Neural progenitor cell (in vitro differentiated cells): Measurements from ENCODE around the gene CARD11. TPM values are rescaled to one million over a fixed set of nuclear protein-coding genes. Genes with fewer than 3 reads are reported as not detected.

Source experiments
- DNase-seq: peaks from one replicate; pipeline ENCODE4 v3.0.0-alpha.2; 2016; ENCODE audit warnings: low spot score
- H2AFZ ChIP-seq: fragments of 200-600 bp; sonication (generic); replicated peaks from 2 replicates; pipeline ENCODE4 v1.6.1; 2016; ENCODE audit warnings: antibody characterized with exemption
- H3F3A ChIP-seq: fragments of 200-600 bp; sonication (generic); 2 replicates; pipeline ENCODE4 v1.6.1; 2016; ENCODE audit warnings: antibody characterized with exemption, low read depth
- H3K27ac ChIP-seq: fragments of 200-600 bp; sonication (generic); 2 replicates; pipeline ENCODE4 v1.5.1; 2016; ENCODE audit warnings: mild to moderate bottlenecking
- H3K27me3 ChIP-seq: fragments of 200-600 bp; sonication (generic); 2 replicates; pipeline ENCODE4 v1.6.1; 2016; ENCODE audit warnings: mild to moderate bottlenecking, moderate library complexity
- H3K36me3 ChIP-seq: fragments of 200-600 bp; sonication (generic); 2 replicates; pipeline ENCODE4 v1.5.1; 2016
- H3K4me1 ChIP-seq: fragments of 200-600 bp; sonication (generic); 2 replicates; pipeline ENCODE4 v1.6.1; 2016; ENCODE audit warnings: mixed run types
- H3K4me2 ChIP-seq: fragments of 200-600 bp; sonication (generic); 2 replicates; pipeline ENCODE4 v1.6.1; 2016
- H3K4me3 ChIP-seq: fragments of 200-600 bp; sonication (generic); 2 replicates; pipeline ENCODE4 v1.5.1; 2016
- H3K79me2 ChIP-seq: fragments of 200-600 bp; sonication (generic); 2 replicates; pipeline ENCODE4 v1.6.1; 2016; ENCODE audit warnings: low read depth
- H3K9ac ChIP-seq: fragments of 200-600 bp; sonication (generic); 2 replicates; pipeline ENCODE4 v1.6.1; 2016
- H3K9me3 ChIP-seq: fragments of 200-600 bp; sonication (generic); 2 replicates; pipeline ENCODE4 v1.5.1; 2016; ENCODE audit warnings: low read depth
- H4K20me1 ChIP-seq: fragments of 200-600 bp; sonication (generic); 2 replicates; pipeline ENCODE4 v1.6.1; 2016; ENCODE audit warnings: low read depth
- H3K27ac Mint-ChIP-seq: 3 replicates; pipeline ENCODE4 v1.8.0; 2021; ENCODE audit warnings: mixed read lengths
- H3K27me3 Mint-ChIP-seq: 2 replicates; pipeline ENCODE4 v1.8.0; 2022; ENCODE audit warnings: low read depth, mild to moderate bottlenecking, inconsistent platforms, moderate library complexity, mixed read lengths; ENCODE audit not compliant: insufficient read depth
- H3K36me3 Mint-ChIP-seq: 3 replicates; pipeline ENCODE4 v1.8.0; 2021; ENCODE audit warnings: mixed read lengths
- H3K4me1 Mint-ChIP-seq: 3 replicates; pipeline ENCODE4 v1.8.0; 2021; ENCODE audit warnings: mixed read lengths
- H3K4me3 Mint-ChIP-seq: 3 replicates; pipeline ENCODE4 v1.8.0; 2021; ENCODE audit warnings: mild to moderate bottlenecking, moderate library complexity, mixed read lengths
- H3K9me3 Mint-ChIP-seq: 3 replicates; pipeline ENCODE4 v1.8.0; 2020; ENCODE audit warnings: mixed read lengths
- EZH2 ChIP-seq: fragments of 200-600 bp; sonication (generic); IDR thresholded peaks from 2 replicates; pipeline ENCODE4 v1.6.1; 2017; ENCODE audit warnings: antibody characterized with exemption, mild to moderate bottlenecking, moderate library complexity
- EZH2phosphoT487 ChIP-seq: fragments of 200-600 bp; sonication (generic); IDR thresholded peaks from 2 replicates; pipeline ENCODE4 v1.6.1; 2017; ENCODE audit warnings: antibody characterized with exemption
- total RNA-seq: library from RNA; depleted of rRNA; stranded (reverse); fragments of >200 nt; gene quantifications from 2 replicates; pipeline ENCODE4 v1.2.3, GENCODE V29; 2015; ENCODE audit warnings: low replicate concordance
- TF ChIP-seq, protein P1 (sequence below): fragments of 200-600 bp; sonication (generic); IDR thresholded peaks from 2 replicates; pipeline ENCODE4 v1.5.1; 2017; ENCODE audit warnings: antibody characterized with exemption, mild to moderate bottlenecking

CARD11 gene
- total RNA-seq, 1 donor from 2014 or later = 0.75 TPM

DNA sequence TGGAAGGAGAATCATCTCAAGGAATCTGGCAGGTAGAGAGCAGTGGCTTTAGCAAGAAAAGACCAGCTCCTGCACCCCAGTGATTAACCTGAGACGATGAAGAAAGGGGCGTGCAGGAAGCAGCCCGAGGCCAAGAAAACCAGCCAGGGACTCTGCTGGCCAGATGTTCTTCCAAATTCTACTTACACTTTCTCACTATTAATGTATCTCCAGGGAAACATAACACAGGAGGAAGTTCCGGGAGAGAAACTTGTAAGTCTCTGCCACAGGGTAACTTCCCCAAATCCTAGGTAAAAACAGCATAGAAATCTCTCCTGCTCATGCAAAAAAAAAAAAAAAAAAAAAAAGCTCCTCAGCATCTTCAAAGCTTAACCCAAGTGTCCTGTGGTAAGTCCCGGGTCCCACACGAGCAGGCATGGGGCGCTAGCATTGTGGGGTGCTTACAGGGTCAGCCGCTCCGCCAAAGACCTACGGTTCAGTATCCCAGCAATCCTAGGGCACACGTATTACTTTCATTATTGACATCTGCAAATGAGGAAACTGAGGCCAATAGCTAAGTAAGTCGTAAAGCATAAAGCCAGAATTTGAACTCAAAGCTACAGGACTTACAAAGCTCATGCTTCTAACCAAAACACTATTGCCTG, 102.3 kb downstream of the CARD11 start:
- Histone ChIP-seq H3K4me1 (peaks cover 10% of the 10 kb centered on the region), H3F3A (no peaks in the 10 kb centered on the region), H3K79me2 (no peaks in the 10 kb centered on the region), H3K27ac (no peak overlapping the region), H3K36me3 (no peaks in the 10 kb centered on the region), H3K9ac (no peak overlapping the region), H3K4me2 (no peak overlapping the region), H3K4me3 (no peak overlapping the region), H4K20me1 (no peaks in the 10 kb centered on the region), H2AFZ (no peak overlapping the region), H3K27me3 (no peaks in the 10 kb centered on the region), H3K9me3 (no peaks in the 10 kb centered on the region)
- TF ChIP-seq EZH2 (no peak), EZH2phosphoT487 (no peak)
- TF ChIP-seq, protein P1, sequence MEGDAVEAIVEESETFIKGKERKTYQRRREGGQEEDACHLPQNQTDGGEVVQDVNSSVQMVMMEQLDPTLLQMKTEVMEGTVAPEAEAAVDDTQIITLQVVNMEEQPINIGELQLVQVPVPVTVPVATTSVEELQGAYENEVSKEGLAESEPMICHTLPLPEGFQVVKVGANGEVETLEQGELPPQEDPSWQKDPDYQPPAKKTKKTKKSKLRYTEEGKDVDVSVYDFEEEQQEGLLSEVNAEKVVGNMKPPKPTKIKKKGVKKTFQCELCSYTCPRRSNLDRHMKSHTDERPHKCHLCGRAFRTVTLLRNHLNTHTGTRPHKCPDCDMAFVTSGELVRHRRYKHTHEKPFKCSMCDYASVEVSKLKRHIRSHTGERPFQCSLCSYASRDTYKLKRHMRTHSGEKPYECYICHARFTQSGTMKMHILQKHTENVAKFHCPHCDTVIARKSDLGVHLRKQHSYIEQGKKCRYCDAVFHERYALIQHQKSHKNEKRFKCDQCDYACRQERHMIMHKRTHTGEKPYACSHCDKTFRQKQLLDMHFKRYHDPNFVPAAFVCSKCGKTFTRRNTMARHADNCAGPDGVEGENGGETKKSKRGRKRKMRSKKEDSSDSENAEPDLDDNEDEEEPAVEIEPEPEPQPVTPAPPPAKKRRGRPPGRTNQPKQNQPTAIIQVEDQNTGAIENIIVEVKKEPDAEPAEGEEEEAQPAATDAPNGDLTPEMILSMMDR = no peak
- H3K4me1 Mint-ChIP-seq = peaks cover 20% of the 10 kb centered on the region
- peaks cover 22% of the 10 kb centered on the region for H3K27me3 Mint-ChIP-seq
- H3K9me3 Mint-ChIP-seq = peaks cover 8% of the 10 kb centered on the region
- DNase-seq = no peak
- H3K4me3 Mint-ChIP-seq = no peak overlapping the region
- H3K27ac Mint-ChIP-seq = no peak overlapping the region
- no peaks in the 10 kb centered on the region for H3K36me3 Mint-ChIP-seq

DNA sequence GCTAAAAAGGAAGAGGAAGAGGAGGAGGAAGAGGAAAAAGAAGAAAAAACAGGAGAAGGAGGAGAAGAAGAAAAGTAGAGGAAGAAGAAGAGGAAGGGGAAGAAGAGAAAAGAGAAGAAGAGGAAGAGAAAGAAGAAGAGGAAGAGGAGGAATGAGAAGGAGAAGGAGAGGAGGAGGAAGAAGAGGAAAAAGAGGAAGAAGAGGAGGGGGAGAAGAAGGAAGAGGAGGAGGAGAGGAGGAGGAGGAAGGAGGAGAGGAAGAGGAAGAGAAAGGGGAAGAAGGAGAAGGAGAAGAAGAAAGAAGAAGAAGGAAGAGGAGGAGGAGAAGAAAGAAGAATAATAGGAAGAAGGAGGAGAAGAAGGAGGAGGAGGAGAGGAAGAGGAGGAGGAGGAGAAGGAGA, 103.2 kb downstream of the CARD11 start:
- H3K9me3 ChIP-seq = no peaks in the 10 kb centered on the region
- no peak overlapping the region for H3K27ac ChIP-seq
- no peak overlapping the region for H3K4me2 ChIP-seq
- H4K20me1 ChIP-seq = no peaks in the 10 kb centered on the region
- H2AFZ ChIP-seq = no peak overlapping the region
- Mint-ChIP-seq H3K9me3 (peaks cover 8% of the 10 kb centered on the region), H3K4me1 (peaks cover 21% of the 10 kb centered on the region), H3K36me3 (no peaks in the 10 kb centered on the region), H3K27me3 (peaks cover 25% of the 10 kb centered on the region), H3K4me3 (no peak overlapping the region), H3K27ac (no peak overlapping the region)
- no peak overlapping the region for H3K4me3 ChIP-seq
- no peaks in the 10 kb centered on the region for H3K79me2 ChIP-seq
- DNase-seq = no peak
- no peaks in the 10 kb centered on the region for H3K36me3 ChIP-seq
- H3K4me1 ChIP-seq = peaks cover 10% of the 10 kb centered on the region
- no peak overlapping the region for H3K9ac ChIP-seq
- no peaks in the 10 kb centered on the region for H3F3A ChIP-seq
- no peaks in the 10 kb centered on the region for H3K27me3 ChIP-seq
- TF ChIP-seq, protein P1 = no peak
- no peak for TF ChIP-seq EZH2phosphoT487

DNA sequence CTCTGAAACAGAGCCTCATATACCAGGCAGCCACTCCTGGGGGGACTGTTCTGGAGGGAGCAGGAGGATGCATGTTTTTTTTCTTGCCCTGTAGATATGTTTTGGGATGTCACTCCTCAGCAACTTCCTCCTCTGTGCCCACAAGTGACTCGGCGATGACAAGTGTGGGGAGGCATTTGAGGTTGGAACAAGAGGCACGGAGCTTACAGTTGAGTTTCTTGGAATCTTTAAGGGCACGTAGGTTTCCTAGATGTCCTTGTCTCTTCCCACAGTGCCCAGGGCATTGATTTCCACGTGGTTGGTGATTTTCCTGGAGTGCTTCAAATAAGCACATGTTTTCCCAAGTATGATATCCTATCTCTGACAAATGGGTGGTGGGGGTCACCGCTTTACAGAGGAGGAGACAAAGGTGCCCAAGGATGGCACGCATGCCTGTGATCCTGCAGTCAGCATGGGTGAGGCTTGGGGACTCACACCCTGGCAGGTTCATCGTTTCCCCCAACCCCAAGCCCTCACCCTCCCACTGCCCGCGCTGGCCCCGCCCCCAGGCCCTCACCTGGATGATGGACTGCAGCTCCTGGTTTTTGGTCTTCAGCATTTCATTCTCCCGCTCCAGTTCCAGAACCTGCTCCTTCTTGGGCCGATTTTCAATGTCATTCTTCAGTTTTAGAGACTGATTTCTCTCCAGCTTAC, 104.3 kb downstream of the CARD11 start:
- H3K79me2 ChIP-seq = no peaks in the 10 kb centered on the region
- peak overlapping the region; percentile 74 for H3K27ac Mint-ChIP-seq
- no peak for DNase-seq

More for the DNA sequence above, 104.3 kb downstream of the CARD11 start:
- TF ChIP-seq EZH2 (no peak), EZH2phosphoT487 (no peak)
- TF ChIP-seq, protein P1 = no peak
- Histone ChIP-seq H3K9ac (no peak overlapping the region), H3K4me1 (peaks cover 10% of the 10 kb centered on the region), H3K4me2 (peak overlapping the region; percentile 19), H3F3A (no peaks in the 10 kb centered on the region), H2AFZ (no peak overlapping the region), H3K36me3 (no peaks in the 10 kb centered on the region), H3K27me3 (no peaks in the 10 kb centered on the region), H3K27ac (no peak overlapping the region), H3K9me3 (no peaks in the 10 kb centered on the region), H4K20me1 (no peaks in the 10 kb centered on the region), H3K4me3 (no peak overlapping the region)
- peaks cover 7% of the 10 kb centered on the region for H3K9me3 Mint-ChIP-seq
- H3K36me3 Mint-ChIP-seq = no peaks in the 10 kb centered on the region
- H3K4me3 Mint-ChIP-seq = peak overlapping the region; percentile 28
- peaks cover 18% of the 10 kb centered on the region for H3K4me1 Mint-ChIP-seq
- peaks cover 25% of the 10 kb centered on the region for H3K27me3 Mint-ChIP-seq
